Calu3 (cell line): ENCODE data around the gene ELAC2. TPM values are rescaled to one million over a fixed set of nuclear protein-coding genes. Genes with fewer than 3 reads are reported as not detected.
A peak's percentile ranks its signal among the peaks of the same experiment; 100 is the strongest.

Source experiments
- BruUV-seq: library from RNA; stranded (reverse); fragments of 400-500 nt; replicated peaks from 2 replicates; lab custom pipeline; 2021; lab: Mats Ljungman, UMichigan
- CTCF ChIA-PET: fragments of 300-600 bp; sonication (Branson Sonifier 250); formaldehyde crosslinking; loops from one replicate; lab custom pipeline; 2022; ENCODE audit warnings: antibody characterized with exemption; lab: Charles Lee
- DNase-seq: peaks from one replicate; pipeline ENCODE4 v3.0.0; 2022
- H3K27ac Mint-ChIP-seq: one replicate; pipeline ENCODE4 v1.8.0; 2022; ENCODE audit warnings: mixed read lengths; ENCODE audit not compliant: unreplicated experiment
- H3K27me3 Mint-ChIP-seq: one replicate; pipeline ENCODE4 v1.8.0; 2022; ENCODE audit warnings: mixed read lengths; ENCODE audit not compliant: unreplicated experiment
- H3K36me3 Mint-ChIP-seq: one replicate; pipeline ENCODE4 v1.8.0; 2022; ENCODE audit warnings: mild to moderate bottlenecking, moderate library complexity, mixed read lengths; ENCODE audit not compliant: insufficient read depth, unreplicated experiment
- H3K4me1 Mint-ChIP-seq: one replicate; pipeline ENCODE4 v1.8.0; 2022; ENCODE audit warnings: mild to moderate bottlenecking, low read depth, mixed read lengths; ENCODE audit not compliant: unreplicated experiment
- H3K4me3 Mint-ChIP-seq: one replicate; pipeline ENCODE4 v1.8.0; 2022; ENCODE audit warnings: mild to moderate bottlenecking, low read depth, moderate library complexity, mixed read lengths; ENCODE audit not compliant: unreplicated experiment
- H3K9me3 Mint-ChIP-seq: one replicate; pipeline ENCODE4 v1.8.0; 2022; ENCODE audit warnings: low read depth, mixed read lengths; ENCODE audit not compliant: unreplicated experiment
- CTCF ChIP-seq: fragments of 200-600 bp; IDR thresholded peaks from one replicate; pipeline ENCODE4 v1.8.0; 2022; ENCODE audit warnings: antibody characterized with exemption; ENCODE audit not compliant: unreplicated experiment
- intact Hi-C: fragments of 100-400 bp; cut with micrococcal nuclease; formaldehyde crosslinking; loops from one replicate; pipeline ENCODE4 v1.10.0; 2022; ENCODE audit not compliant: unreplicated experiment
- total RNA-seq: library from RNA; stranded (reverse); gene quantifications from 2 replicates; pipeline ENCODE4 v1.2.3, GENCODE V29; 2022

ELAC2 gene
- total RNA-seq, 1 experiment from 2014 or later: 39.8 TPM

GRCh38 chr17:13016881-13017654 lies 759 bp downstream of the ELAC2 start:
- peaks cover 24% of the 10 kb centered on the region for H3K36me3 Mint-ChIP-seq
- no peak for DNase-seq
- H3K4me1 Mint-ChIP-seq: peaks cover 8% of the 10 kb centered on the region
- TF ChIP-seq CTCF: no peak
- peak overlapping the region; percentile 83 for H3K4me3 Mint-ChIP-seq
- TSS peak; percentile 26 for BruUV-seq
- H3K27ac Mint-ChIP-seq: no peak overlapping the region
- intact Hi-C loops: no loop called here
- CTCF ChIA-PET: interaction anchor here (1.3 to 2.7 kb wide), 2 partner anchors 13 to 15 kb away, joined by 8 read pairs; no protein-coding TSS in a partner anchor
- no peaks in the 10 kb centered on the region for H3K27me3 Mint-ChIP-seq
- H3K9me3 Mint-ChIP-seq: no peaks in the 10 kb centered on the region

- Mint-ChIP-seq H3K27me3 (no peaks in the 10 kb centered on the region), H3K27ac (no peak overlapping the region), H3K4me3 (no peak overlapping the region), H3K9me3 (no peaks in the 10 kb centered on the region), H3K4me1 (peaks cover 8% of the 10 kb centered on the region), H3K36me3 (peaks cover 32% of the 10 kb centered on the region)
- BruUV-seq: no TSS peak
- no peak for TF ChIP-seq CTCF
- CTCF ChIA-PET: no interaction called here
- no peak for DNase-seq
- intact Hi-C loops: no loop called here
These were observed 3.0 kb downstream of the ELAC2 start for GRCh38 chr17:13014801-13015200.

GRCh38 chr17:13010959-13011358 lies 6.9 kb downstream of the ELAC2 start:
- BruUV-seq: no TSS peak
- TF ChIP-seq CTCF: no peak
- H3K36me3 Mint-ChIP-seq: peaks cover 25% of the 10 kb centered on the region
- H3K9me3 Mint-ChIP-seq: no peaks in the 10 kb centered on the region
- H3K27ac Mint-ChIP-seq: no peak overlapping the region
- peaks cover 8% of the 10 kb centered on the region for H3K4me1 Mint-ChIP-seq
- H3K4me3 Mint-ChIP-seq: no peak overlapping the region
- DNase-seq: no peak
- no peaks in the 10 kb centered on the region for H3K27me3 Mint-ChIP-seq
- CTCF ChIA-PET: no interaction called here
- intact Hi-C loops: no loop called here

- no peak for TF ChIP-seq CTCF
- intact Hi-C loops: loop anchor here (10.0 kb wide), 1 partner anchor 264 kb away; no protein-coding TSS in a partner anchor
- no peak for DNase-seq
- no peak overlapping the region for H3K27ac Mint-ChIP-seq
- CTCF ChIA-PET: no interaction called here
- BruUV-seq: no TSS peak
- H3K4me1 Mint-ChIP-seq: no peaks in the 10 kb centered on the region
- no peak overlapping the region for H3K4me3 Mint-ChIP-seq
- peaks cover 23% of the 10 kb centered on the region for H3K36me3 Mint-ChIP-seq
- no peaks in the 10 kb centered on the region for H3K27me3 Mint-ChIP-seq
- H3K9me3 Mint-ChIP-seq: no peaks in the 10 kb centered on the region
These were observed 9.4 kb downstream of the ELAC2 start for GRCh38 chr17:13008461-13008860.
